Measurements from ENCODE around the gene CUEDC2.

The CUEDC2 gene

GRCh38 chr10:102395400-102396316 lies 36.7 kb downstream of the CUEDC2 start, which contains the start of gene NFKB2:
Gene NFKB2, plus strand, starts transcription at chr10:102395705. Its CDS starts 255 bp downstream, at chr10:102395960.
- peak; percentile 27 for DNase-seq

GRCh38 chr10:102394801-102395399 lies 37.5 kb downstream of the CUEDC2 start:
- DNase-seq, result no peak

DNA sequence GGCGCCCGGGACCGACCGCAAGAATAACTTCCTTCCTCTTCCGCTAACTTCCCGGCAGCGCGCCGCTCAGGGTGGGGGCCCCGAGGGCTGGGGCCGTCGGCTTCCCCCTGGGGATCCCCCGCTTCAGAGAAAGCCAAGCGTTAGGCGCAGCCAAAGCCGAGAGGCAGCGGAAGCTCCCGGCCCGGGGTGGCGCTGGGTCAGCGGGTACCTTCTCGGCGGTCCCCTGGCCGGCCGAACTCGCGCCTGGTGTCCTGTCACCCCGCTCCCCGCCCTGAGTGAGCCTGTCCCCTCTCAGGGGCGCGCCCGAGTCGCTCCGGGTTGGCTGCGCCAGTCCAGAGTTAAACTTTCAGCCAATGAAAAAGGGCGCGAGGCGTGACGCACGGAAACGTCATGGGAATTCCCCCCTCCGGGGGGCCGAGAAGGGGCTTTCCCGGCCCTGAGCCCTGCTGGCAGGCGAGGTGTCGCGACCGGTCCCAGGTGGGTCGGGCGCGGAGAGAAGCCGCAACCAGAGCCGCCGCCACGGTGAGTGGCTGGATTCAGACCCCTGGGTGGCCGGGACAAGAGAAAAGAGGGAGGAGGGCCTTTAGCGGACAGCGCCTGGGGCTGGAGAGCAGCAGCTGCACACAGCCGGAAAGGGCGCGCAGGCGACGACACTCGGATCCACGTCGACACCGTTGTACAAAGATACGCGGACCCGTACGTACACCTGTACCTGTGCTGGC lies 38.1 kb downstream of the CUEDC2 start:
- peak; percentile 39 for DNase-seq

- DNase-seq, result no peak
Observed at GRCh38 chr10:102393411-102394078, 38.8 kb downstream of the CUEDC2 start.

- DNase-seq, result no peak
Observed at GRCh38 chr10:102392306-102392705, 40.1 kb downstream of the CUEDC2 start.

GRCh38 chr10:102389894-102390293 lies 42.5 kb downstream of the CUEDC2 start:
- no peak for DNase-seq

DNA sequence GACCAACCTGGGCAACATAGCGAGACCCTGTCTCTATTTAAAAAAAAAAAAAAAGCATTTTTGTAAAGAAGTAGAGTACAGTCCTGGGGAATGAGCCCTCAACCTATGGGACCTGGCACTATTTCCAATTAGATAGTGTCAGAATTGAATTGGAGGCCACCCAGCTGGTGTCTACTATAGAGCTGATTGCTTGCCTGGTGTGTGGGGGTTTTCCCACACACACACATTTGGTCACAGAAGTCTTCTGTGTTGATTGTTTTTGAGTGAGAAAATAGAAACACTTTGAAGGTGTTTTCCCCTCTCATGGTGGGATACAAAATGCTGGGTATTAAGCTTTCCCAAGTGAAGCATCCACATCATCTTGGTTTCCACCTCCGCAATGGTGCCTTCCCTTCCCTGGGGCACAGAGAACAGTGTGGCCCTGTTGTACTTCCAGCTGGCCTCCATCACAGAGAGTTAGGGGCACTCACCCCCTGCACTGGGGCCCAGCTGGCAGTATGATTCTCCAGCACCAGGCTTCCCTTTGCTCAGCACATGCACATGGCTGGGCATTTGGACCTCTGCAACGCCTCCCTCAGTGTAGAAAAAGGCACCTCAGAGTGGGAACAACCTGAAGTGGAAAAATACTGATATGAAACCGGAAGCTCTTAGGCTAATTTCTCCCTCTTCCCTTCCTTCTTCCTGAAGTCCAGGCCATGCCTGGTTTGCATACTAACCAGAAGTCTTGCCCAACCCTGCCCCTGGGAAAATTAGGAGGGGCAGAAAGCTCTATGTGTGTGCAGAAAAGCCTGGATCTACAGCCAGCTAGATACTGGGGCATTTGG lies 47.6 kb downstream of the CUEDC2 start:
- no peak for DNase-seq

DNA sequence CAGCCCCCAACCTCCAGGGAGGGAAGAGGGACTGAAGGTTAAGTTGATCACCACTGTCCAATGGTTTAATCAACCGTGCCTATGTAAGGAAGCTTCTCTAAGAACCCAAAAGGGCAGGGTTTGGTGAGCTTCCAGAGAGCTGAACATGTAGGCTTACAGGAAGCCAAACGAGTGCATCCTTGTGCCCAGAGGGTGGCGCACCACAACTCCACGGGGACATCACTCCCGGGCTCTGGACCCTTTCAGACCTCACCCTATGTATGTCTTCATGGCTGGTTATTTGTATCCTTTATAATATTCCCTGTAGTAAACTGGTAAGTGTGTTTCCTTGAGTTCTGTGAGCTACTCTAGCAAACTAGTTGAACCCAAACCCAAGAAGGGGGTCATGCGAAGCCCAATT lies 48.3 kb downstream of the CUEDC2 start:
- DNase-seq, result no peak

DNA sequence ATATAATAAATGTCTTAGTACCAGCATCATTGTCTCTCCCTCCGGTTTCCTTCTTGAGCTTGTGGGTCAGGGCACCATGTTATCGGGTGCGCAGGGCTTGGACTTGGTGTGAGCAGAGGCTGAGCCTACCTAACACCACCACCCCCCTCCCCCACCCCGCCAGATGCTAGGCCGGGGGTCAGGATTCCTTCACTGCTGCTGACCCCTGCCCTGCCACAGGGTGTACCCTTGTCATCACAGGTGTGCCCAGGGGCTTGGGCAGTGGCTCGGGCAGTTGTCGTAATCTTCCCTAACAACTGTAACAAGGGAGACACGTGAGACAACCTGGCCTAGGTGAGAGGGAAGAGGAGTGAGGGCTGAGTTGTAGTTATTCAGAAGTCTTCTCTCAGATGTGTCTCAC lies 49.5 kb downstream of the CUEDC2 start:
- no peak for DNase-seq

GRCh38 chr10:102381983-102382382 lies 50.4 kb downstream of the CUEDC2 start:
- DNase-seq, result no peak

DNA sequence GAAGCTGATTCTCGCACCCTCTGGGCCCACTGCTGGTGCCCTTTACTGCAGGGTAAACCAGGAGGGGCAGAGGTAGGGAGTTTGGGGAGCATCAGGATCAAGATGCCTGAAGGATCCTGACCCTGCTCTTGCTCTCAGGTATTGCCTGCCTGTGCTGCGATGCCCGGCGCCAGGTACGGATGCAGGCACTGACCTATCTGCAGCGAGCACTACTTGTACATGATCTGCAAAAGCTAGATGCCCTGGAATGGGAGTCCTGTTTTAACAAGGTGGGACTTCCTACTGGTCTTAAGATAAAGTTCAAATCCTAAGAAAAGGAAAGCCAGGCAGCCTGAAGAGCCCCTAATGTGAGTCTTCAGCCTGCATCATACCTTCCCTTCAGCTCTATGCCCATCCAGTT lies 53.0 kb downstream of the CUEDC2 start:
- DNase-seq, result no peak

GRCh38 chr10:102376901-102377300 lies 55.5 kb downstream of the CUEDC2 start:
- no peak for DNase-seq

- DNase-seq, result no peak
Observed at GRCh38 chr10:102375867-102376266, 56.5 kb downstream of the CUEDC2 start.

DNA sequence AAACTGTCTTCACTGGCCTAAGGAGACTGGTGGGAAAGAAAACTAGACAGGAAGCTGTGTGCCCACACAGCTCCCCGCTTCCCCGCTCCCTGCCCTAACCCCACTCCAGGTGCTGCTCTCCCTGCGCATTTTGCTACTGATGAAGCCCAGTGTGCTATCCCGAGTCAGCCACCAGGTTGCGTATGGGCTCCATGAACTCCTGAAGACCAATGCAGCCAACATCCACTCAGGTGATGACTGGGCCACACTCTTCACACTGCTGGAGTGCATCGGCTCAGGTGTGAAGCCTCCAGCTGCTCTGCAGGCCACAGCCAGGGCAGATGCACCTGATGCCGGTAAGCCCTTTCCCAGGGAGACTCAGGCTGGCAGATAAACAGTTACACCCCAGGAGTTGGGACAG lies 57.1 kb downstream of the CUEDC2 start:
- no peak for DNase-seq
